ENCODE data around the gene SEMA7A.

Gene SEMA7A

GRCh38 chr15:74399511-74400312 is 34.0 kb downstream of the SEMA7A start:
- no peak for DNase-seq (ENCODE audit: low read depth)
- no peak for TF ChIP-seq CTCF (IDR thresholded peaks at IDR 0.05; ENCODE audit: low read depth, low read length, missing control alignments)
- H3K4me3 ChIP-seq (ENCODE audit: low read depth, low read length), result no peak overlapping the region
- in situ Hi-C loops (cut with HindIII; ENCODE audit: low sequenced_read_pairs), result no loop called here

- no peak for DNase-seq (ENCODE audit: low read depth)
- no peak overlapping the region for H3K4me3 ChIP-seq (ENCODE audit: low read depth, low read length)
- in situ Hi-C loops (cut with HindIII; ENCODE audit: low sequenced_read_pairs), result no loop called here
- TF ChIP-seq CTCF (IDR thresholded peaks at IDR 0.05; ENCODE audit: low read depth, low read length, missing control alignments), result no peak
These were observed 34.7 kb downstream of the SEMA7A start for GRCh38 chr15:74399100-74399499.

- no peak for DNase-seq (ENCODE audit: low read depth)
- in situ Hi-C loops (cut with HindIII; ENCODE audit: low sequenced_read_pairs), result no loop called here
- H3K4me3 ChIP-seq (ENCODE audit: low read depth, low read length), result no peak overlapping the region
- TF ChIP-seq CTCF (IDR thresholded peaks at IDR 0.05; ENCODE audit: low read depth, low read length, missing control alignments), result no peak
These were observed 35.6 kb downstream of the SEMA7A start for GRCh38 chr15:74398183-74398582.

- in situ Hi-C loops (cut with HindIII; ENCODE audit: low sequenced_read_pairs), result no loop called here
- H3K4me3 ChIP-seq (ENCODE audit: low read depth, low read length), result no peak overlapping the region
- no peak for TF ChIP-seq CTCF (IDR thresholded peaks at IDR 0.05; ENCODE audit: low read depth, low read length, missing control alignments)
- no peak for DNase-seq (ENCODE audit: low read depth)
These were observed 36.3 kb downstream of the SEMA7A start for GRCh38 chr15:74397239-74398068.

GRCh38 chr15:74396445-74397238 is 37.1 kb downstream of the SEMA7A start:
- in situ Hi-C loops (cut with HindIII; ENCODE audit: low sequenced_read_pairs), result no loop called here
- TF ChIP-seq CTCF (IDR thresholded peaks at IDR 0.05; ENCODE audit: low read depth, low read length, missing control alignments), result no peak
- H3K4me3 ChIP-seq (ENCODE audit: low read depth, low read length), result no peak overlapping the region

GRCh38 chr15:74396146-74396438 is 37.7 kb downstream of the SEMA7A start:
- no peak for DNase-seq (ENCODE audit: low read depth)
- H3K4me3 ChIP-seq (ENCODE audit: low read depth, low read length), result no peak overlapping the region
- in situ Hi-C loops (cut with HindIII; ENCODE audit: low sequenced_read_pairs), result no loop called here
- no peak for TF ChIP-seq CTCF (IDR thresholded peaks at IDR 0.05; ENCODE audit: low read depth, low read length, missing control alignments)

More at GRCh38 chr15:74396445-74397238, 37.1 kb downstream of the SEMA7A start:
- DNase-seq (ENCODE audit: low read depth), result no peak
